Measurements from ENCODE around the gene RIMBP2. TPM values are rescaled to one million over a fixed set of nuclear protein-coding genes. Genes with fewer than 3 reads are reported as not detected.

RIMBP2 gene
- total RNA-seq, 4 donors from 2014 or later, result 0.83 to 1.8 (median 1.4) TPM

- Histone ChIP-seq H3K27me3 (peaks cover 0 to 46% (median 3%) of the 10 kb centered on the region in 4 donors), H3K4me3 (no peak overlapping the region), H3K4me1 (no peaks in the 10 kb centered on the region), H3K27ac (replicated peaks in 1 of 4) (no peak overlapping the region), H3K36me3 (no peaks in the 10 kb centered on the region), H3K9me3 (no peaks in the 10 kb centered on the region)
- TF ChIP-seq, protein P1, sequence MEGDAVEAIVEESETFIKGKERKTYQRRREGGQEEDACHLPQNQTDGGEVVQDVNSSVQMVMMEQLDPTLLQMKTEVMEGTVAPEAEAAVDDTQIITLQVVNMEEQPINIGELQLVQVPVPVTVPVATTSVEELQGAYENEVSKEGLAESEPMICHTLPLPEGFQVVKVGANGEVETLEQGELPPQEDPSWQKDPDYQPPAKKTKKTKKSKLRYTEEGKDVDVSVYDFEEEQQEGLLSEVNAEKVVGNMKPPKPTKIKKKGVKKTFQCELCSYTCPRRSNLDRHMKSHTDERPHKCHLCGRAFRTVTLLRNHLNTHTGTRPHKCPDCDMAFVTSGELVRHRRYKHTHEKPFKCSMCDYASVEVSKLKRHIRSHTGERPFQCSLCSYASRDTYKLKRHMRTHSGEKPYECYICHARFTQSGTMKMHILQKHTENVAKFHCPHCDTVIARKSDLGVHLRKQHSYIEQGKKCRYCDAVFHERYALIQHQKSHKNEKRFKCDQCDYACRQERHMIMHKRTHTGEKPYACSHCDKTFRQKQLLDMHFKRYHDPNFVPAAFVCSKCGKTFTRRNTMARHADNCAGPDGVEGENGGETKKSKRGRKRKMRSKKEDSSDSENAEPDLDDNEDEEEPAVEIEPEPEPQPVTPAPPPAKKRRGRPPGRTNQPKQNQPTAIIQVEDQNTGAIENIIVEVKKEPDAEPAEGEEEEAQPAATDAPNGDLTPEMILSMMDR (IDR thresholded peaks at IDR 0.05), result no peak
- no peak for TF ChIP-seq POLR2AphosphoS5 (IDR thresholded peaks at IDR 0.05)
- TF ChIP-seq POLR2A (IDR thresholded peaks at IDR 0.05; ENCODE audit: low read depth), result no peak
- no peak for TF ChIP-seq EP300 (IDR thresholded peaks at IDR 0.05)
- DNase-seq (ENCODE audit: extremely low spot score), result no peak
- intact Hi-C loops (cut with DNase I), result no loop called here
- WGBS, result 44% methylated on average over 18 of the region's 20 CpGs
Observed at GRCh38 chr12:130476451-130477135, 239.5 kb downstream of the RIMBP2 start.

GRCh38 chr12:130474599-130475269 lies 241.4 kb downstream of the RIMBP2 start:
- TF ChIP-seq, protein P1 (IDR thresholded peaks at IDR 0.05), result no peak
- TF ChIP-seq POLR2A (IDR thresholded peaks at IDR 0.05; ENCODE audit: low read depth), result no peak
- TF ChIP-seq POLR2AphosphoS5 (IDR thresholded peaks at IDR 0.05), result no peak
- TF ChIP-seq EP300 (IDR thresholded peaks at IDR 0.05), result no peak
- Histone ChIP-seq H3K36me3 (no peaks in the 10 kb centered on the region), H3K4me1 (no peaks in the 10 kb centered on the region), H3K9me3 (no peaks in the 10 kb centered on the region), H3K27me3 (peaks cover 0 to 28% (median 0%) of the 10 kb centered on the region in 4 donors), H3K27ac (replicated peaks in 1 of 4) (no peak overlapping the region), H3K4me3 (no peak overlapping the region)
- DNase-seq (ENCODE audit: extremely low spot score), result no peak
- intact Hi-C loops (cut with DNase I), result no loop called here
- 62% methylated on average over 27 of the region's 27 CpGs for WGBS

DNA sequence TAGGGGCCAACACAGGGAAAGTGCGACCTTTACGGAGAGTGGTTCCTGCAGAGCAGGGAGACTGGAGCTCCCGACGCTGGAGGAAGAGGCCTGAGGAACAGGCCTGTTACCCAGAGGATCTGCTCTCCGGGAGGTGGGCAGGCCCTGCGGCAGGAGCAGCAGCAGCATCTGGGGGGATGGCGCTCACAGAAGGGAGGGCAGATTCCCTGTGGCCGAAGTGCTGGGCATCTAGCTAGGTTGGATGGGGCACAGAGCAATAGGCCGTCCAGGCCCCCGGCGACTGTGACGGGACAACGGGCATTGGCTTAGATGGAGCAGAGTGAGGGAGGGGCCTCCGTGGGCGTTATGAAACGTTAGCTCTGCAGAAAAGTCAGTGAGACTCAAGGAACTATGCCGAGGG lies 242.8 kb downstream of the RIMBP2 start:
- peaks cover 0 to 20% (median 0%) of the 10 kb centered on the region in 4 donors for H3K27me3 ChIP-seq
- H3K9me3 ChIP-seq, result peaks cover 0 to 5% (median 2%) of the 10 kb centered on the region in 4 donors
- no peak for DNase-seq (ENCODE audit: extremely low spot score)
- no peaks in the 10 kb centered on the region for H3K36me3 ChIP-seq
- H3K4me1 ChIP-seq, result no peaks in the 10 kb centered on the region
- H3K27ac ChIP-seq (replicated peaks in 1 of 4), result no peak overlapping the region
- no peak for TF ChIP-seq EP300 (IDR thresholded peaks at IDR 0.05)
- TF ChIP-seq, protein P1 (IDR thresholded peaks at IDR 0.05), result no peak
- no peak for TF ChIP-seq POLR2AphosphoS5 (IDR thresholded peaks at IDR 0.05)
- TF ChIP-seq POLR2A (IDR thresholded peaks at IDR 0.05; ENCODE audit: low read depth), result no peak
- intact Hi-C loops (cut with DNase I), result no loop called here
- H3K4me3 ChIP-seq, result no peak overlapping the region
- WGBS, result 77% methylated on average over 16 of the region's 17 CpGs

GRCh38 chr12:130470969-130471368 lies 245.1 kb downstream of the RIMBP2 start:
- no peaks in the 10 kb centered on the region for H3K36me3 ChIP-seq
- TF ChIP-seq POLR2A (IDR thresholded peaks at IDR 0.05; ENCODE audit: low read depth), result no peak
- TF ChIP-seq, protein P1 (IDR thresholded peaks at IDR 0.05), result no peak
- TF ChIP-seq EP300 (IDR thresholded peaks at IDR 0.05), result no peak
- TF ChIP-seq POLR2AphosphoS5 (IDR thresholded peaks at IDR 0.05), result no peak
- H3K4me3 ChIP-seq, result no peak overlapping the region
- intact Hi-C loops (cut with DNase I), result no loop called here
- no peak overlapping the region for H3K27ac ChIP-seq (replicated peaks in 1 of 4)
- H3K4me1 ChIP-seq, result no peaks in the 10 kb centered on the region
- DNase-seq (ENCODE audit: extremely low spot score), result no peak
- peaks cover 0 to 22% (median 0%) of the 10 kb centered on the region in 4 donors for H3K27me3 ChIP-seq
- 83% methylated on average over 4 of the region's 6 CpGs for WGBS
- peaks cover 0 to 16% (median 13%) of the 10 kb centered on the region in 4 donors for H3K9me3 ChIP-seq
